H1 (cell line): ENCODE measurements around the gene NAA25. TPM values are rescaled to one million over a fixed set of nuclear protein-coding genes. Genes with fewer than 3 reads are reported as not detected.

ENCODE experiments used
- CTCF ChIA-PET: fragments of 300-600 bp; sonication (Branson Sonifier 250); formaldehyde crosslinking; loops from one replicate; lab custom pipeline; 2021; ENCODE audit not compliant: partially characterized antibody; lab: Charles Lee
- POLR2A ChIA-PET: fragments of 300-600 bp; sonication (Branson Sonifier 250); formaldehyde crosslinking; loops from one replicate; lab custom pipeline; 2021; ENCODE audit warnings: inconsistent platforms; ENCODE audit not compliant: partially characterized antibody; lab: Charles Lee
- DNase-seq, 2 experiments: peaks; one replicate each; pipeline versions ENCODE4 v3.0.0 to v3.0.0-alpha.2; 2010 to 2022; ENCODE audit warnings: low spot score in 2 of 2, low read depth in 1 of 2, mixed read lengths in 1 of 2
- FAIRE-seq: peaks from 2 replicates; lab custom pipeline; 2011; peaks lifted over from hg19 to GRCh38; lab: Jason Lieb, UNC
- H2AFZ ChIP-seq: 2 replicates; pipeline ENCODE4 v1.8.1; 2012; ENCODE audit warnings: low read length, inconsistent platforms
- H2AK5ac ChIP-seq: 2 replicates; pipeline ENCODE4 v1.6.1; 2013; ENCODE audit warnings: low read depth, low read length
- H2BK120ac ChIP-seq: replicated peaks from 2 replicates; pipeline ENCODE3; 2013; ENCODE audit warnings: low read depth, low read length, inconsistent platforms
- H2BK12ac ChIP-seq: 2 replicates; pipeline ENCODE4 v1.6.1; 2013; ENCODE audit warnings: low read depth, low read length
- H2BK15ac ChIP-seq: 2 replicates; pipeline ENCODE4 v1.6.1; 2013; ENCODE audit warnings: low read length
- H2BK20ac ChIP-seq: 2 replicates; pipeline ENCODE4 v1.6.1; 2013; ENCODE audit warnings: low read length
- H2BK5ac ChIP-seq: 2 replicates; pipeline ENCODE4 v1.6.1; 2013; ENCODE audit warnings: low read depth, low read length
- H3K14ac ChIP-seq: 2 replicates; pipeline ENCODE4 v1.6.1; 2013; ENCODE audit warnings: inconsistent platforms; ENCODE audit not compliant: insufficient read length
- H3K18ac ChIP-seq: 2 replicates; pipeline ENCODE4 v1.6.1; 2013; ENCODE audit warnings: low read length; ENCODE audit errors: extremely low read depth
- H3K23ac ChIP-seq: 2 replicates; pipeline ENCODE4 v1.6.1; 2013; ENCODE audit warnings: inconsistent platforms; ENCODE audit not compliant: insufficient read length
- H3K23me2 ChIP-seq: 2 replicates; pipeline ENCODE4 v1.6.1; 2013; ENCODE audit warnings: low read depth, low read length
- H3K27ac ChIP-seq: 2 replicates; pipeline ENCODE4 v1.6.1; 2011; ENCODE audit warnings: low read depth, low read length, inconsistent platforms
- H3K27me3 ChIP-seq, 4 experiments: replicated peaks in 1 of 4; 1 replicate in 1 of 4; 2 replicates in 3 of 4; pipeline versions ENCODE4 v1.6.1 to v1.8.1; 2011 to 2013; ENCODE audit warnings: low read length in 3 of 4, mild to moderate bottlenecking in 3 of 4, inconsistent platforms in 2 of 4, mixed read lengths in 2 of 4, moderate library complexity in 1 of 4; ENCODE audit not compliant: control insufficient read depth in 3 of 4, insufficient read depth in 3 of 4; ENCODE audit errors: extremely low read depth in 1 of 4
- H3K36me3 ChIP-seq, 4 experiments: 2 replicates each; pipeline versions ENCODE4 v1.6.1 to v1.8.1; 2011 to 2013; ENCODE audit warnings: mild to moderate bottlenecking in 4 of 4, low read length in 3 of 4, moderate library complexity in 2 of 4, control low read depth in 1 of 4, inconsistent platforms in 1 of 4; ENCODE audit not compliant: insufficient read depth in 4 of 4, control insufficient read depth in 2 of 4
- H3K4ac ChIP-seq: replicated peaks from 2 replicates; pipeline ENCODE3; 2013; ENCODE audit warnings: low read length, low read depth, mixed read lengths, inconsistent platforms; ENCODE audit not compliant: insufficient read length
- H3K4me1 ChIP-seq, 4 experiments: replicated peaks in 1 of 4; 1 replicate in 1 of 4; 2 replicates in 3 of 4; pipeline versions ENCODE4 v1.6.1 to v1.8.1; 2011 to 2013; ENCODE audit warnings: low read length in 3 of 4, inconsistent platforms in 2 of 4, mixed read lengths in 1 of 4; ENCODE audit not compliant: insufficient read depth in 4 of 4, control insufficient read depth in 3 of 4
- H3K4me2 ChIP-seq, 2 experiments: 2 replicates each; pipeline versions ENCODE4 v1.6.1 to v1.8.1; 2011 to 2013; ENCODE audit warnings: low read depth in 2 of 2, low read length in 2 of 2, control low read depth in 1 of 2, inconsistent platforms in 1 of 2, mild to moderate bottlenecking in 1 of 2; ENCODE audit not compliant: insufficient read depth in 1 of 2
- H3K4me3 ChIP-seq, 4 experiments: fragments of 200-600, 300-600 bp in 1 of 4; sonication (generic), shearing (Covaris generic), sonication (Bioruptor Twin) in 1 of 4; 2 replicates each; pipeline versions ENCODE4 v1.5.1 to v1.8.1; 2011 to 2016; ENCODE audit warnings: low read length in 4 of 4, low read depth in 3 of 4, control low read depth in 2 of 4, inconsistent platforms in 2 of 4, mild to moderate bottlenecking in 2 of 4, mixed read lengths in 1 of 4, moderate library complexity in 1 of 4; ENCODE audit not compliant: insufficient read depth in 2 of 4; ENCODE audit errors: extremely low read depth in 1 of 4
- H3K56ac ChIP-seq: replicated peaks from 2 replicates; pipeline ENCODE3; 2013; ENCODE audit warnings: low read depth, mild to moderate bottlenecking, mixed read lengths, low read length, inconsistent platforms; ENCODE audit not compliant: insufficient read length
- H3K79me1 ChIP-seq: 2 replicates; pipeline ENCODE4 v1.6.1; 2013; ENCODE audit warnings: low read depth, low read length, control low read depth
- H3K79me2 ChIP-seq, 2 experiments: 2 replicates each; pipeline versions ENCODE4 v1.6.1 to v1.8.1; 2012 to 2013; ENCODE audit warnings: low read length in 2 of 2, mild to moderate bottlenecking in 2 of 2, inconsistent platforms in 1 of 2; ENCODE audit not compliant: insufficient read depth in 2 of 2, control insufficient read depth in 1 of 2
- H3K9ac ChIP-seq, 4 experiments: replicated peaks in 1 of 4; 1 replicate in 1 of 4; 2 replicates in 3 of 4; pipeline versions ENCODE4 v1.6.1 to v1.8.1; 2011 to 2013; ENCODE audit warnings: low read depth in 3 of 4, low read length in 3 of 4, control low read depth in 2 of 4, mild to moderate bottlenecking in 2 of 4, moderate library complexity in 2 of 4, inconsistent platforms in 1 of 4; ENCODE audit errors: extremely low read depth in 1 of 4
- H3K9me3 ChIP-seq, 2 experiments: 2 replicates each; pipeline versions ENCODE4 v1.6.1 to v1.8.1; 2012 to 2013; ENCODE audit warnings: mild to moderate bottlenecking in 2 of 2, moderate library complexity in 2 of 2, control low read depth in 1 of 2, inconsistent platforms in 1 of 2, low read depth in 1 of 2, low read length in 1 of 2, mixed read lengths in 1 of 2; ENCODE audit not compliant: insufficient read depth in 2 of 2
- H4K20me1 ChIP-seq, 2 experiments: replicated peaks in 1 of 2; 2 replicates each; pipeline versions ENCODE3 to v1.8.1; 2011 to 2013; ENCODE audit warnings: inconsistent platforms in 2 of 2, low read length in 2 of 2, mild to moderate bottlenecking in 1 of 2; ENCODE audit not compliant: insufficient read depth in 2 of 2, control insufficient read depth in 1 of 2
- H4K5ac ChIP-seq: 2 replicates; pipeline ENCODE4 v1.6.1; 2013; ENCODE audit warnings: low read length, low read depth, mixed read lengths, inconsistent platforms; ENCODE audit not compliant: insufficient read length
- H4K8ac ChIP-seq: 2 replicates; pipeline ENCODE4 v1.8.0; 2013; ENCODE audit warnings: mild to moderate bottlenecking, moderate library complexity, low read length, inconsistent platforms; ENCODE audit not compliant: insufficient read depth; ENCODE audit errors: extremely low read depth
- H4K91ac ChIP-seq: replicated peaks from 2 replicates; pipeline ENCODE3; 2013; ENCODE audit warnings: low read length, mixed read lengths, inconsistent platforms; ENCODE audit not compliant: insufficient read length
- CEBPB ChIP-seq: IDR thresholded peaks from 2 replicates; pipeline ENCODE4 v1.6.1; 2012; ENCODE audit warnings: low read depth, low read length
- POLR2AphosphoS5 ChIP-seq: IDR thresholded peaks from 2 replicates; pipeline ENCODE4 v1.6.1; 2011; ENCODE audit warnings: low read depth, low read length
- TAF7 ChIP-seq: optimal IDR thresholded peaks from 2 replicates; pipeline ENCODE3; 2011; ENCODE audit warnings: low read depth, mild to moderate bottlenecking, inconsistent platforms, low read length, moderate library complexity, borderline replicate concordance
- WGBS, 2 experiments: shearing (Covaris generic) in 1 of 2; methylation state at CpG; one replicate each; pipeline versions ENCODE4 v1.1.6 to v1.1.7; 2013 to 2015; ENCODE audit warnings: low lambda C conversion rate in 2 of 2, mixed read lengths in 2 of 2, inconsistent platforms in 1 of 2, low coverage in 1 of 2, missing lambda C conversion rate in 1 of 2; ENCODE audit not compliant: insufficient replicate concordance in 2 of 2, insufficient coverage in 1 of 2, insufficient read length in 1 of 2; ENCODE audit errors: extremely low coverage in 1 of 2, missing lambda C conversion rate in 1 of 2; 5-methylcytosine and 5-hydroxymethylcytosine counted together
- polyA plus RNA-seq, 7 experiments: library from polyadenylated mRNA; depleted of rRNA in 3 of 7; stranded (reverse) in 5 of 7; unstranded in 2 of 7; fragments of >200 nt in 5 of 7; fragments of 200-250 nt in 2 of 7; gene quantifications; 1 replicate in 5 of 7; 2 replicates in 1 of 7; 4 replicates in 1 of 7; pipeline versions ENCODE4 v1.2.1 to v1.2.3, GENCODE V29; 2011 to 2013; ENCODE audit warnings: missing spikeins in 2 of 7, mixed read lengths in 2 of 7
- total RNA-seq: library from RNA; stranded (reverse); fragmentation: NEBNext Ultra II Directional; extraction: Animal tissue kit (Norgen Biotek cat#: 25700); gene quantifications from 2 replicates; pipeline ENCODE4 v1.2.1, GENCODE V29; 2021

Gene NAA25
- total and polyA plus RNA-seq, 2 of the 8 experiments (the other 6 are each of a cell fraction or from before 2014, with no cell fraction given) = 10.8 to 60.3 TPM

GRCh38 chr12:112122823-112123690 is 14.5 kb upstream of the NAA25 start:
- TF ChIP-seq TAF7 (no peak), CEBPB (0 out of 2 replicates have a peak, but pooled peaks have one; percentile 29), POLR2AphosphoS5 (no peak)
- H3K18ac ChIP-seq = no peak overlapping the region
- H3K79me1 ChIP-seq = no peaks in the 10 kb centered on the region
- H4K5ac ChIP-seq = no peak overlapping the region
- 82% methylated on average over 12 of the region's 12 CpGs; no CpG with 5 or more reads in 1 of the 2 experiments for WGBS, 2 experiments
- H3K14ac ChIP-seq = no peak overlapping the region
- H3K4me2 ChIP-seq = no peak overlapping the region
- peaks cover 4% of the 10 kb centered on the region; the same call in 1 of the 2 replicates for H3K23me2 ChIP-seq
- no peak overlapping the region for H3K23ac ChIP-seq
- H2BK5ac ChIP-seq = no peak overlapping the region
- no peak overlapping the region for H4K91ac ChIP-seq
- no peak overlapping the region for H3K4ac ChIP-seq
- no peak overlapping the region for H2BK120ac ChIP-seq
- no peak overlapping the region for H4K8ac ChIP-seq
- ChIA-PET CTCF (no interaction called here), POLR2A (interaction anchor here (1.5 to 8.1 kb wide), 2 partner anchors 10 to 17 kb away, joined by 4 to 90 read pairs; partner anchors contain the start of gene NAA25)
- no peaks in the 10 kb centered on the region for H3K27me3 ChIP-seq
- DNase-seq = no peak
- H3K79me2 ChIP-seq = 0 out of 4 replicates have a peak, but pooled peaks cover 0 to 5% of the 10 kb centered on the region in 2 experiments
- H3K36me3 ChIP-seq = no peaks in the 10 kb centered on the region
- no peak overlapping the region for H3K56ac ChIP-seq
- no peak overlapping the region for H3K27ac ChIP-seq
- H2BK12ac ChIP-seq = no peak overlapping the region
- no peak overlapping the region for H3K4me3 ChIP-seq
- peaks cover 2% of the 10 kb centered on the region in 2 experiments for H4K20me1 ChIP-seq
- no peak for FAIRE-seq
- H2BK20ac ChIP-seq = no peak overlapping the region
- H2BK15ac ChIP-seq = no peak overlapping the region
- no peak overlapping the region for H3K9ac ChIP-seq
- H2AFZ ChIP-seq = peak overlapping the region; percentile 4; the same call in 1 of the 2 replicates
- peaks cover 0 to 4% (median 1%) of the 10 kb centered on the region in 4 experiments; a peak in 4 of 7 replicates for H3K4me1 ChIP-seq
- H2AK5ac ChIP-seq = no peak overlapping the region
- no peaks in the 10 kb centered on the region for H3K9me3 ChIP-seq
